IPS-11a (cell line): ENCODE data around the gene SCYGR3.
"Not testable (repeated sequence)": the region's sequence is repeated elsewhere in the genome, so short reads cannot be mapped to it uniquely, and the experiment has no call there.

Experiments
- H3K4me3 ChIP-seq: one replicate; pipeline ENCODE4 v1.5.1; 2013; ENCODE audit warnings: low read depth, low read length, control low read depth

The SCYGR3 gene

DNA sequence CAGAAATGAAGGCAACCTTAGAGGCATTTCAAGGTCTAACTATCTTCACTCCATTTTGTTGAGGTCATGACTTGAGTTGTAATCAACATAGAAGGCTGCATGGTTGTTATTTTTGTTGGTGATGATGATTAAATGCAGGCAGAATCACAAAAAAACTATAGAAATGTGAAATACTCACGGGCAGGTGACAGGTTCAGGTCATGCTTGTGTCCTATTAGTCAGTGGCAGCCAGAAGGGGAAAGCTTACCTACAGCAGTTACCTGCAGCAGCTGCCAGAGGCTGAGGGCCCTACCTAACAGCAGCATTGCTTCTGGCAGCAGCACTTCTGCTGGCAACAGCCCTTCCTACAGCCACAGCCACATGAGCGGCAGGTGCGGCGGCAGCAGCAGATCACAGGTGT is 394 bp downstream of the SCYGR3 start:
- H3K4me3 ChIP-seq = no peak overlapping the region

DNA sequence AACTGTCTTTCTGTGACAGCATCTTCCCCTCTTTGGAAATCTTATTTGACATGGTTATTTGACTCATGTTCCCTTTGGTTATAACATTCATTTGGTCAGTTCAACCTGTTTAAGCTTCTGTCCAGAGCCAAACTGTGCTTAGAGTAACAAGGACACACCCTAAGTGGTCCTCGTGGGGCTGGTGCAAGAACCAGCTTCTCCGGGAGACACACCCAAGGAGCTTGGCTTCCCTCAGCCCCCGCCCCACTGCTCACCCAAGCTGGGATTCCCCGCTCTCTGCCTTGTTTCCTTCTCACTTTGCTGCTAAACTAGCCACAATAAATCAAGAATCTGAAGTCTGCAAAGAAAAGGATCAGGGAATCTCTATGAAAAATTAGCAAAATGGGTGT is 1.4 kb downstream of the SCYGR3 start:
- no peak overlapping the region for H3K4me3 ChIP-seq

DNA sequence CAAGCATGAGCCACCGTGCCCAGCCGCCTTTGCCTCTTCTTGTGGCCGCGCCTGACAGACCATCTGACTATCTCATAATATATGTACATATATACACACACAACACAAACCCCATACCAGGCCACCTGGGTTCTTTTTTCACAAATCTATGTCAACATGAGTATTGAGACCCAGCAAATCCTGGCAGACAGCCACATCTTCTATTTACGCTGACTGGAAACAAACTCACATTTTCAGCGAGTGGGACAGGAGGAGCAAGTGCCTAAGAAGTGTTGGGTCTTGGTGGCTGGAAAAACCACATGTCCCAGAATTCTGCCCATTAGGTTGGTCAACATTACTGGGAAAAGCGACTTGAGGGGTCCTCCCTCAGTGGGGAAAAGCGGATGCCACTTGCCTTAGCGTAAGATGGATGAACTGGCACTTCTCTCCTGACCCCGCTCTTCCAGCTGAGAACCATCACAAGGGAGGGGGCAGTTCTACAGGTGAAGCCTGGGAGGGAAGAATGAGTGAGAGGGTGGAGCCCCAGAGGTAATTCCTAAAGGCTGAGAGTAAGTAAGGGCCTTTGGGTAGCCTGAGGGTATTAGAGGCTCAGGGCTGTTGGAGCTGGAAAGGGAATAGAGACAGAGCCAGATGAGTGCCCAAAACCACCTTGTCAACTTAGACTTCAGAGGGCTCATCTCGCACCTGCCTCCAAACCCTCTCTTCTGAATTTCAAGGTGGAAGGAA is 1.9 kb downstream of the SCYGR3 start:
- no peak overlapping the region for H3K4me3 ChIP-seq

DNA sequence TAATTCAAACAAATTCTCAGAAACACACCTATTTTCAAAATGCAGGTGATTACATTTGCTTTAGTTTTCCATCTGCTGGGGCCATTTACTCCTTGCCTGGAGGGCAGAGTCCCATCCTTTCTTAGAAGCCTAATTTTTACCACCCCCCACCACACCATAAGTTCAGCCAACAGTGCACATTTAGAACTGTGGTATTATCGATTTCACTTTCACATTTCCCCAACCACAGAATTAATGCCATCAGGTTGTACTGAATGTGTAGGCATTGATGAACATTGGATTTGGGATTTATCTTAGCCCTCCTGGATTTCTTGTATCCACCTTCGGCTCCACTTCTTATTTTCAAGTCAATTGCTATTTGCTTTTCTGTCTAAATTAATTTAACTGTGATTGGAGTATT is 4.5 kb downstream of the SCYGR3 start:
- H3K4me3 ChIP-seq = no peak overlapping the region

DNA sequence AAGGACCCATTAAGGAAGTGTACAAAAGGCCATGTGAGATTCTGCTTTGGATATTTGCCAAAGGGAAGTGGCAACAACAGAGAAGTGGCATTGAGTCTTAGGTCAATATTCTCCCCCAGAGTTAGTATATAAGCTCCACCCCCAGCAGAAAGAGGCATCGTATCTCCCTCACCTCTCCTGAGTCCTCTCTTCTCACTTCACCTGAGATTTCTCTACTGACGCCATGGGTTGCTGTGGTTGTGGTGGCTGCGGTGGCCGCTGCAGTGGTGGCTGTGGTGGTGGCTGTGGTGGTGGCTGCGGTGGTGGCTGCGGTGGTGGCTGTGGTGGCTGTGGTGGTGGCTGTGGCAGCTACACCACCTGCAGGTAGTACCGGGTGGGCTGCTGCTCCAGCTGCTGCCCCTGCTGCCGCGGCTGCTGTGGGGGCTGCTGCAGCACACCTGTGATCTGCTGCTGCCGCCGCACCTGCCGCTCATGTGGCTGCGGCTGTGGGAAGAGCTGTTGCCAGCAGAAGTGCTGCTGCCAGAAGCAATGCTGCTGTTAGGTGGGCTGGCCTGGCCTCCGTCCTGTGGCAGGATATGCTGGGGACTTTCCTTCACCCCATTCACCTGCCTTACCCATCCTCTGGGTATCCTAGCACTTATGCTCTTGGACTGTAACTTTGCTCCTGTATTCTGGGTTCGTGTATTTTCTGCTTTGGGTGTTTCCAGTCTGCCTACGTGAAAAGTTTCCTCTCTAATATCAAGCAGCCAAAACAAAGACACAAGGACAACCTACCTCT is 5.9 kb downstream of the SCYGR3 start:
- no peak overlapping the region for H3K4me3 ChIP-seq

DNA sequence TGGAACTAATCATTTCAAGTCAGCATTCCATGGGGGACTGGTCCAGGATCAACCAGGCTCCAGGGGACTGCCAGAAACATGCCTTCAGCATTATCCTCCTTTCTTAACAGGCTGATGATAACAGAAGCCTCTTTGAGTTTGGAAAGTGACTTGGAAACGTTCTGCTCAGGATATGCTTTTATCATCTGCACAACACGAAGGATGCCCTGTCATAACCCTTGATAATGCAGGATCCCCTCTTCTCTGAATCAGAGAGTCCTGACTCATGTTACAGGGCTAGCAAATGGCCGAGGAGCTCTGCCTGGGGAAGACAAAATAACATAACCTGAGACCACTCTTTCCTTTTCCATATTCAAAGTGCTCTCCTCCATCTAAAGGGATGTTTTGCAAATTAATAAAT is 6.7 kb downstream of the SCYGR3 start:
- no peak overlapping the region for H3K4me3 ChIP-seq

DNA sequence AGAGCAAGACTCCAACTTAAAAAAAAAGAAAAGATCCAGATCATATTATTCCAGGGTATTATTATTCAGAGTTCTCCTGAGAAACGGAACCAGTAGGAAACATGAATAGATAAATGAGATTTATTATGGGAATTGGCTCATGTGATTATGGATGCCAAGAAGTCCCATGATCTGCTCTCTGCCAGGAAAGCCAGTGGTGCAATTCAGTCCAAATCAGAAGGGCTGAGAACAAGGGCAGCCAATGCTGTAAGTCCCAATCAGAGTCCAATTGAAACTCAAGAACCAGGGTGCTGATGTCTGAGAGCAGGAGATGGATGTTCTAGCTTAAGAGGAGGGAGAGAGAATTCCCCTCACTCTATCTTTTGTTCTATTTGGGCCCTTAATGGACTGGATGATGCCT is 8.2 kb downstream of the SCYGR3 start:
- no peak overlapping the region for H3K4me3 ChIP-seq

DNA sequence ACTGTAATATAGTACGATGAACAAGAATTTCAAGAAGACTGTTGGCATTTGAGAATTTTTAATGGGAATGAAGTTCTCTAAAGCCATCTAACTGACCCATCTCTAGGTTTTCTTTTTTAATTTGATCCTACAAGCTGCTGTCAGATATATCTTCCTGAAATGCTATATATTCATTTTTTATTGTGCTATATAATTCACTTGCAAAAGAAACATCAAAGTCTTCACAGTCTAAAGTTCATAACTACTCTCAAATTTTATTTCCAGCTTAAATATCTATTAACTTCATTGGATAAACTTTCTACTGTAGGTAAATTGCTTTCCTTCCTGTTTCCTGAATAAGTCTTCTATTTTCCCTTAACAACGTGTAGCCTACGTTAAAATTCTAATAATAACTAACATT is 12.3 kb downstream of the SCYGR3 start:
- H3K4me3 ChIP-seq = no peak overlapping the region

DNA sequence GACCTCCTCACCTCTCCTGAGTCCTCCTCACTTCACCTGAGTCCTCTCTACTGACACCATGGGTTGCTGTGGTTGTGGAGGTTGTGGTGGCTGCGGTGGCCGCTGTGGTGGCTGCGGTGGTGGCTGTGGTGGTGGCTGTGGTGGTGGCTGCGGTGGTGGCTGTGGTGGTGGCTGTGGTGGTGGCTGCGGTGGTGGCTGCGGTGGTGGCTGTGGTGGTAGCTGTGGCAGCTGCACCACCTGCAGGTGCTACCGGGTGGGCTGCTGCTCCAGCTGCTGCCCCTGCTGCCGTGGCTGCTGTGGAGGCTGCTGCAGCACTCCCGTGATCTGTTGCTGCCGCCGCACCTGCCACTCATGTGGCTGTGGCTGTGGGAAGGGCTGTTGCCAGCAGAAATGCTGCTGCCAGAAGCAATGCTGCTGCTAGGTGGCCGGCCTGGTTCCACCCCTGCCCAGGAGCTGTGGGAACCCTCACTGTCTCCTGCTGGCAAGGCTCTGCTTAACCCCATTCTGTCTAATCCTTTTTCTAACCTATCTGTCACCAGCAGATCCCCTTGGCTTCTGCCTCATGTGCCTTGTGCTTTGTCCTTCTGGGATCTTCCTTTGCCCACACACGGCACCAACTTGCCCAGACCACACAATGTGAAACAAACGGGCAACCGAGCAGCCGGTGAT is 15.7 kb downstream of the SCYGR3 start, which contains the start of gene SCYGR2:
Gene SCYGR2, plus strand, starts transcription at position 59 of the 669 bp plus-strand sequence. Its CDS starts 0 bp downstream, at position 59.
- H3K4me3 ChIP-seq = not testable (repeated sequence)

DNA sequence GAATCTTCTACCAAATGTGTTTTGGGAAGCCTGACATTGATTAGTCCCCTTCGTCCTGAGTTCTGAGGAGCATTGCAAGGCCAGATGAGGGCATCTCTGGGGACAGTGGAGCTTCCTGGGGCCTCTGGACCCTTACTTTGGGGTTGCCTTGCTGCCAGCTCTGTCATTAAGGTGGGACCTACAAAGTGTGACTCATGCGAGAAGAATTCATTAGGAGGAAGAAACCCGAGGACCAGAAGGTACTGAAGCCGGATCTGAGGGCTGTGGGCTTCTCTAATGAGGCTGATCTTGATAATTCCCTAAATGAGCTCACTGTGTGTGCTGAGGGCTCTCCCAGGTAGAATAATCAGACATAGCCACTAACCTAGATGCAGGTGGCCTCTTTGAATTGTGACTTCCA is 16.6 kb downstream of the SCYGR3 start:
- no peak overlapping the region for H3K4me3 ChIP-seq

DNA sequence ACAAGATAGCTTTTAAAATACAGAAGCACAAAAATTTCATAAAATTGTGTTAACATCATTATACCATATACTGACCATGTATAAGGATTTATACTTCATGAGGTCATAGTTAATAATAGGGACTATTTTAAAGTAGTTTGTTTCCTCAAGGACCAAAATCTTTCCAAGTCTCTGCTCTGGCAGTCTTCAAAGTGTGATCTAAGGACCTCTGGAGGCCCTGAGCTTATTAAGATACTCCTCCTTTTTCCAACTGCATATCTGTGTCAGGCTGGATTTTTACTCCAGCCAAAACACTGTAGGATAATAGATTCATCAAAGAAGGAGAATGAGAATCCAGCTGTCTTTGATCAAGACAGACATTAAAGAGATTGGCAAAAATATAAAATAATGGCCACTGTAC is 17.6 kb downstream of the SCYGR3 start:
- H3K4me3 ChIP-seq = no peak overlapping the region

DNA sequence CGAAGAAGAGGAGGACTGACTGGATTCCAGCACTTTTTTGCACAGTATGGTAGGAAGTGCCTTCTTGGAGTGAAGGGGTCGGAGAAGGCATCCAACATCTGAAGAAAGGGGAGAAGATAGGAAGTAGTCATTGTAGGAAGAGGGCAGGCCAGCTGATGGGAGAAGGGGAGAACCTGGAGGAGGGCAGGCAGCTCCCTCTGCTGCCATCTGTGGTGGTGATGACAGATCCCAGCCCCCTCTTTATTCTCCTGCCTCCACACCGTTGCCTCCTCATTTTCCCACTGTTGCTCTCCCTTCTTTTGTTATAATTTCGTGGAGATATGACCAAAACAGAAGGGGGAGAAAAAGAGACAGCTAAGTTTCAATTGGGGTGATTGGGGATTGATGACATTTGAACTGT is 18.8 kb downstream of the SCYGR3 start:
- H3K4me3 ChIP-seq = no peak overlapping the region

DNA sequence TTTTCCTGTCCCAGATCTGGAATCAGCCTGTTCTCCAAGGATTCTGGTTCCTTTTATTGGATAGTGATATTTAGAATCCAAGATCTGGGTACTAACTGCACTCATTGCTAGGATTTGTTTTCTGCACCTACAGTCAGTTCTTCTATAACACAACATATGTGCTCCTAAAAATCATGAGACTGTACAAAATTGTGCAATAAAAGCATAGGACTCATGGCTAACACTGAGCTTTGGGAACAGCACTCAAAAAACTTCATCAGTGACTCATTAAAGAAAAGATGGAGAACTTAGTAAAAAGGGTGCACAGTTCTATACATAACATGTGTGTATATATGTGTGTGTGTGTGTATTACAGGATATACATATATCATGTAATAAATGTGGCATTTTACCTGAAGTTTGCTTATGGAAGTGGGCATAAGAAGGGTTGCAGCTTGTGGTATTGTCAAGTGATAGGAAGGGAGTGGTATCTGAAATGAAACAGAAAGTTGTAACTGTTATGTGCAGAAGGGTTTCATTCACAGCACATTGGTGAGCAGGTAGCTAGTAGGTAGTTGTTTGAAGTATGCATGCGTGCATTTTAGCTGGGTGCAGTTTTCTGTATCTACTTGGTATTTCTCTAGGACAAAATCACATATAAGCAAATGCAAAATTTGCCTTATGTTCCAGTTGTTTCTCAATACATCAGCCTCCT is 21.8 kb downstream of the SCYGR3 start:
- no peak overlapping the region for H3K4me3 ChIP-seq

DNA sequence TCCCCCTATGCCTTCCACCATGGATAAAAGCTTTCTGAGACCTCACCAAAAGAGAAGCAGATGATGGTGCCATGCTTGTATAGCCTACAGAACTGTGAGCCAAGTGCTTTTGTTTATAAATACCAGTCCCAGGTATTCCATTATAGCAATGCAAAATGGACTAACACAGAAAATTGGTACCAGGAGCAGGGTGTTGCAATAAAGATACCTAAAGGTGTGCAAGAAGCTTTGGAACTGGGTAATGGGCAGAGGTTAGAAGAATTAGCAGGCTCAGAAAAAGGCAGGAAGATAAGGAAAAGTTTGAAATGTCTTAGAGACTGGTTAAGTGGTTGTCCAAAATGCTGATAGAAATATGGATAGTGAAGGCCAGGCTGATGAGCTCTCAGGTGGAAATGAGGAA is 32.3 kb downstream of the SCYGR3 start:
- no peak overlapping the region for H3K4me3 ChIP-seq

DNA sequence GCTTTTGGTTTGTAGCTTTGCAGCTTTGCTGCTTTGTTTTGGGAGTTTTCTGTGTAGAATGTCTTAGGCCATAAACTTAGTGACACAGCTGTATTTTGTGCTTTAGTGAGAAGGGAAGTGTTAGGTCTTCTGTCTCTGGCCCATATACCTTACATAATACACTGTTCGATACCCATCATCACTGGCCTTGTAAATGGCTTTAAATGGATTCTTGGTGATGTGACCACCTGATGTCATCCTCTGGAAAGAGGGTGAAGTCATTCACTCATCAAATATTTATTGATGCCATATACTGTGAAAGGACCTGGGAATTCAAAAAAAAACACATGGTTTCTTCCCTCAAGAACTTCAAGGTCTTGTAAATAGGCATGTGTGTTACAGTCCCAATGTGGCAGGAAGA is 34.8 kb downstream of the SCYGR3 start:
- no peak overlapping the region for H3K4me3 ChIP-seq

DNA sequence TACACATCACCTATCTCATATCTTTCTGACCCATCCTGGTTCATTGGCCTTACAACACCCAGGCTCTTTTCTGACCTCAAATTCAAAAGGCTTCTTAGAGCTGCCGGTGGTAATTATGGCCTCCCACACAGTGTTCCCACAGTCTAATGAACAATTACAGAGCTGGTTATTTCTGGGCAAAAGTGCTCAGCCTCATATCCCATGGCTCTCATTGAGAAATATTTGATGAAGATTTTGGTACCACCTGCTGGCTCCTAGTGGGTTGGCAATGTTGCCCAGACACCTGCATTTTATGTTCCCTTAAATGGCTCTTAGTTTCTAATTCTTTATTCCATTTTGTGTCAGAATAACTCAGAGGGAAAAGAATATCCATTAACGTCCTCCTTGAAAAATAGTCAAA is 36.0 kb downstream of the SCYGR3 start:
- H3K4me3 ChIP-seq = no peak overlapping the region

DNA sequence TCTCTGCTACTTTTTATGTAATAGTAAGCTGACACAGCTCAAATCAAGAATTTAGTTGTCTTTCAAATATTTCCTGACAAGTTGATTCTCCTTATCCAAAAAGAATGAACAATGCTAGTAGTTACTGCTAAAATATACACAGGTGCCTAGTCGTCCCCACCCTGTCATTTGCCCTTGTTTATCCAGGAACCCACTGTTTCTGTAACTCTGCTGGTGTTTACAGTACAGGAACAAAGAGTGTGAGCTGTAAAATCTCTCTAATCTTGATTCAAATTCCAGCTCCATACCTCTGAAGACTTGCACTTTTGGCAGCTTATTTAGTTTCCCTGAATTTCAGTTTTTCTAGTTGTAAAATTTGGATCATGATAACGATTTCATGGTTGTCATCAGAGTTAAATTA is 37.1 kb downstream of the SCYGR3 start:
- no peak overlapping the region for H3K4me3 ChIP-seq

DNA sequence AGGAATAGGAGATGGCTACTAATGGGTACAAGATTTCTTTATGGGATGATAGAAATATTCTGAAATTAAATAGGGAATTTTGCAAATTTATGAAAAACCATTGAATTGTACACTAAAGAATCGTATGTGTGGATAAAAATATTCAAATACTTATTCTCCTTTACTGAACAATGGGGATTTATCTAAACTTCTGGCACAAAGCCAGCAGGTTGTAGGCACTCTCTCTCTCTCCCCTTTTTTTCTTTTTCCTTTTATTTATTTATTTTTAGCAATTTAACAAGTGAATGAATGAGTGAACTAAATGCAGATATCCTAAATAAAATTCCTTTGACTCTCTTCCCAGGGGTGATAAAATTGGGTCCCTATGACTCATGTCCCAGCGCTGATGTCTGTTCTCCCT is 37.8 kb downstream of the SCYGR3 start:
- H3K4me3 ChIP-seq = no peak overlapping the region

DNA sequence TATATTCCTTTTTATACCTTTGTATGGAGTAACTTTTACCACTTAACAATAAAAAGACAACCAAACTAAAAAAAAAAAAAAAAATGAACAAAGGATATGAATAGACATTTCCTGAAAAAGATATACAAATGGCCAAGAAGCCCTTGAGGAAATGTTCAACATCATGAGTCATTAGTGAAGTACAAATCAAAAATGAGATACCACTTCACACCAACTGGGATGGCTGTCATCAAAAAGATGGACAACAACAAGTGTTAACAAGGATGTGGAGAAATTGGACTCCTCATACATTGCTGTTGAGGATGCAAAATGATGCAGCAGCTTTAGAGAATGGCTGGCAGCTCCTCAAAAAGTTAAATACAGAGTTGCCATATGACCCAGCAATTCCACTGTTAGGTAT is 38.5 kb downstream of the SCYGR3 start:
- no peak overlapping the region for H3K4me3 ChIP-seq

DNA sequence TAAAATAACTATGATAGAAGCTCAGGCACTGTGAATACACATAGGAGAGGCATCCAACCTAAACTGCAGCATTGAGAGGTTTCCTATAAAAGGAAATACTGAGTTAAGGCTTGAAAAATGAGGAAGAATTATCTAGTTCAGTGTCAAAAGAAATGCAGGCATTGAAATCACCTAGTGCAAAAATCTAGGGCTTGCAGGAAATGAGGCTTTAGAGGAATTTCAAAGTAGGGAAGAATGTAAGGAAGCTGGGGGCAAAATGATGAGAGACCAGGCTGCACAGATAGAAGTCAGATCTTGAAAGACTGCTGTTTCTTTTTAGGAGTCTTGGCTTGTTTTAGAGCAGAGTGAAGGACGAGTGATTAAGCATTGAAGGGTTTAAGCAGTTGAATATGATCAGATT is 44.0 kb downstream of the SCYGR3 start:
- H3K4me3 ChIP-seq = no peak overlapping the region

DNA sequence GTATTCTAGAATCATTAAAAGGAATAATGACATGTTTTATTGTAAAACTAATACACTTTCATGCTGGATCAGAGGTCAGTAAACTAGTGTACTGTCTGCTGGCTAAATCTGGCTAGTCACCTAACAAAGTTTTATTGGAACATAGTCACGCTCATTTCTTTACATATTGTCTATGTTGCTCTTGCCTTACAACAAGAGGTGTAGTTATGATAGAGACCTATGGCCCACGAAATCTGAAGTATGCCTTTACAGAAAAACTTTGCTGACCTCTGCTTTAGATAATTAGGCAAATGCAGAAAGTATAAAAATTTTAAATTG is 45.8 kb downstream of the SCYGR3 start:
- H3K4me3 ChIP-seq = no peak overlapping the region

DNA sequence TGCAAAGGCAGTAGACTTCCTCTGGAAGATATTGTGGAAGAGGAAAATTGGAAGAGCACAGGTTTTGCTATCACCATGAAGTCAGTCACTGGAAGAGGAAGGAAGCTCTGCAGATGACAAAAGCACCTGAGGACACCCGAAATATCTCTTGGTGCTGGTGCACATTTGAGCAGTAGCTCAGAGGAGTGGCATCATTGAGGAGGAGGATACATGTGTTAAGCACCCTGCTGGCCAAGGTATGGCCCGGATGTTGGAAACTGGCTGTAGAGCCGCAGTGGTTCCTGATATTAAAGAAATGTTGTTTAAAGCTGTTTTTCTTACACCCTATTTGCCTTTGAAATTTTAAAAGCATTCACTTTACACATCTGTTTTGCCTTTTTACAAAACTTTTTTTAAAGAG is 48.6 kb downstream of the SCYGR3 start:
- H3K4me3 ChIP-seq = no peak overlapping the region
